HG03442 (cell line): ENCODE data around the gene ZNF74.
"Not testable (repeated sequence)": the region's sequence is repeated elsewhere in the genome, so short reads cannot be mapped to it uniquely, and the experiment has no call there.

Experiments used
- ATAC-seq: cut with Tn5 transposase; IDR thresholded peaks from one replicate; pipeline ENCODE4 v1.9.1; 2021; ENCODE audit warnings: mild to moderate bottlenecking, moderate library complexity; ENCODE audit not compliant: unreplicated experiment

Gene ZNF74

DNA sequence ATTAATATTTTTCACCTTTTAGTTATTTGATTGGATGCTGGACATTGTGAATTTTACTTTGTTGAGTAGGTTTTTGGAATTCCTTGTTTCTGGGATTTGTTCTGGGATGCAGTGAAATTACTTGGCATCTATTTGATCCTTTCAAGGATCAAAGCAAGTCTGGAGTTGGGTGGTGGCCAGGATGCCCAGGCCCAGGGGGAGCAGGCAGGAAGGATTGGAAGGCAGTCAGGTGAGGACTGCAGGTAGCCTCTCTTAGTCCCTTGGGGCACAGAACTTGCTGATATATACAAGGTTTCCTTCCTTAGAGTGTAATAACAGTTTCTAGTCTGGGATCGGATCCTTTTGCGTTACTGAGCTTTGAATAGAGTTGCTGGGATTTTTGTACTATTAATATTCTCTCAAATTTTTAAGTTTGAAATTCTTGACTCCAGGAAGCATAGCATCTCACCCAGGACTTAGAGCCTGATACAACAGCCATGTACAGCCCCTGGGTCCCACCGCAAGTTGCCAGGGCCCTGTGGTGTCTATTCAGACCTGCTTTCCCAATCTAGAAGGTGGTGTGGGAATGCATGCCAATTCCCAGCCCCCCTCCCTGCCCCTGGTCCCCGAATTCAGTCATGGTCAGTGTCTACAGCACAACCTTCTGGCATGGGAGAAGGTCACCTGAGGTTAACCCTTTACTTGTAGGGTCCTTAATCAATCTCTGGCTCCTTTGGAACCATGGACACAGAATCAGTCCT is 6.1 kb downstream of the ZNF74 start:
- no peak for ATAC-seq

DNA sequence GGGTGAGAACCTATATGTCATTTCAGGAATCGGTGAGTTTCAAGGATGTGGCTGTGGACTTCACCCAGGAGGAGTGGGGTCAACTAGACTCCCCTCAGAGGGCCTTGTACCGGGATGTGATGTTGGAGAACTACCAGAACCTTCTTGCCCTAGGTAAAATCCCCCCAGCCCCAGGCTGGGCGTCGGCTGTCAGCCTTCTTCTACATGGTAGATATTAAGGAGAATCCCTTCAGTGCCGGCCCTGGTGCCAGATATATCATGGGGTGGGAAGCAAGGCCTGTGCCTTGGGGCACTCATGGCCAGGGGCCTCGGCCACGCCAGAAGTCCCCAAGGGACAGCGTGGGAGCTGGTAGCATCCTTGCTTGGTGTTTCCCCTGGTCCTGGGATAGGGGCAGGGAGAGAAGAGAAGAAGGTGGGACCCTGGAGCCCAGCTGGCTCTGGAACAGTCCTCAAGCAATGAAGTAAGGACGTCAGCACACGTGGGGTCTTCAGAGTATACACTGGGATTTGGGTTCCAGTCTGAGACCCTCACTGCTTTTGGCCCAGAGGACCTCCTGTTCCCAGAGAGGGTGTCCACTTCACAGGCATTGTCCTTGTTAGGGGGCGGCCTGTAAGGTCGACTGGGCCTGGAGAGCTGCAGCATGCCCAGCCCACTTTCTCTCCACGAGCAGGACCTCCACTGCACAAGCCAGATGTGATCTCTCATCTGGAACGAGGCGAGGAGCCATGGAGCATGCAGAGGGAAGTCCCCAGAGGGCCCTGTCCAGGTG is 6.8 kb downstream of the ZNF74 start:
- ATAC-seq, result no peak

DNA sequence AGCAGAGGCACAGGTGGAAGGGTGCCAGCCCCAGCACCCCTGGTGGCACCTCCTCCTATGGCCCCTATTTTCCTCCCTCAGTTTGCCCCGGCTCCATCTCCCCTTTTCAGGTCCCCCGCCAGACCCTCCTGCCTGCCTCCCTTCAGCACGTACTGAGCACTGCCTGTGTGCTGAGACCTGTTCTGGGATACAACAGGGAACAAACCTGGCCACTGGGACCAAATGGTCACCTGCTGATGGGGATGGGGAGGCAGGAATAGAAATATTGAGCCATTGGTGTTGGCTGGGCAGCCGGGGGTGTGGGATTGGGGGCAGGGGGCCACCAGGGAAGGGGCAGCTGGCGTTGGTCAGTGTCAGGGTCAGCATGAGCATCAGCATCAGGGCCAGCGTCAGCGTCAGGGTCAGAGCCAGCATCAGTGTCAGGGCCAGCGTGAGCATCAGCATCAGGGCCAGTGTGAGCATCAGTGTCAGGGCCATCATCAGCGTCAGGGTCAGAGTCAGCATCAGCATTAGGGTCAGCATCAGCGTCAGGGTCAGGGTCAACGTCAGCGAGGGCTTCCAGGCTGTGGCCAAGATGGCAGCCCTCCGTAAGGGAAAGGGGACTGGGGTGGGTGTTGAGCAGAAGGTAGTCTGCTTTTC is 7.5 kb downstream of the ZNF74 start:
- no peak for ATAC-seq

DNA sequence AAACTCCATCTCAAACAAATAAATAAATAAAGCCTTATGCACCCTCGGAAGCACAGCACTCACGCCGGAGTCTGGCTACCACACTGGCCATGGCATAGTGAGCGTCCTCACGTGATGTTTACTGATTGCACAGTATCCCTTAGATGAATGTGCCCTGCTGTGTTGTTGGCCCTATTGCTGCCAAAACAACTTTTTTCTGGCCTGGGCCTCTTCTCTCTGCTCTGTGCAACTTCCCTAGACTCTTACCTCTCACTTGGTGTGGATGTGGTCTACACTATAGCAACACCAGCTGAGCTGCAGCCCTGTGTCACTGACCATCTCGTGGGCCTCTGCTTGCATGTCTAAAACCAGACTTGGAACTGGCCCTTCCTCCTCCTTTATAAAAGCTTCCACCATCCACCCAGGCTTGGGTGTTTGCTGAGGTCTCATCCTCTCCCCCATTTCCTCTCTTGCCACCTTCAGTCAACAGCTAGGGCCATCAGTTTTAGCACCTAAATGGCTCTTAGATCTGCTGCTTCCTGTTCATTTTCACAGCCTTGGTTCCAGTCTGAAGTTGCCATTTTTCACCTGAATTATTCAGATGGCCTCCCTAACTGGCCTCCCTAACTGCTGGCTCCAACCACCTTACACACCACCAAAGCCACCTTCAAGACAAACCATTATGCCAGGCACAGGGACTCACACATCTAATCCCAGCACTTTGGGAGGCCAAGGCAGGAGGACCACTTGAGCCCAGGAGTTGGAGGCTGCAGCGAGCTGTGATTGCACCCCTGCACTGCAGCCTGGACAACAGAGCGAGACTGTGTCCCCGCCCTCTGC is 9.2 kb downstream of the ZNF74 start:
- ATAC-seq, result no peak

DNA sequence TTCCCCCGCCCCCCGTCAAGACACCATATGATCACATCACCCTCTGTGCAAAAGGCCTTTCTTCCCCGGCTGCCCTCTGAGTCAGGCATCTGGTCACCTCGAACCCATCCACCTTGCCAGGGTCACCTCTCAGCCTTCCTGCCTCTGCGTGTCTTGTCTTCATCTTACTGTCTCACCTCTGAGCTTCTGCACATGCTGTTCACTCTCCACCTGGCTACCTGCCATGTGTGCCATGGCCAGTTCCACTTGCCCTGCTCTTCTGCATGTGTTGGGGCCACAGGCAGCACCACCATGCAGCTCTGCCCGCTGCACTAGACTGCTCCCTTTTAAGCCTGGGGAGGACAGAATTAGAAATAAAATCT is 9.8 kb downstream of the ZNF74 start:
- ATAC-seq, result no peak

DNA sequence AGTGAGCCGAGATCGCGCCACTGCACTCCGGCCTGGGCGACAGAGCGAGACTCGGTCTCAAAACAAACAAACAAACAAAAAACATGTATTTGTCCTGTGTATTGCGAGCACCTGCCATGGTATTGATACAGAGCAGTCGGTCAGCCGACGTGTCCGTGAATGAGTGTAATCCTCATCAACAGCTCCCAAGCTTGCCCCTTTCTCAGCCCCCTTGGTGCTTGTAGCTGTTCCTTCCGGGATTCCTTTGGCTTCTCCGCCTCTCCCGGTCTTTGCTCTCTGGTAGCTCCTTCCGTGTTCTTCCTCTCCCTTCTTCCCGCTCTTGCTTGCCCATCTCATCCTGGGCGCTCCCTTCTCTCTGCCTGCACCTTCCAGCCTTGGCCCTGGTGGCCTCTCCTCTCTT is 10.9 kb downstream of the ZNF74 start:
- no peak for ATAC-seq

DNA sequence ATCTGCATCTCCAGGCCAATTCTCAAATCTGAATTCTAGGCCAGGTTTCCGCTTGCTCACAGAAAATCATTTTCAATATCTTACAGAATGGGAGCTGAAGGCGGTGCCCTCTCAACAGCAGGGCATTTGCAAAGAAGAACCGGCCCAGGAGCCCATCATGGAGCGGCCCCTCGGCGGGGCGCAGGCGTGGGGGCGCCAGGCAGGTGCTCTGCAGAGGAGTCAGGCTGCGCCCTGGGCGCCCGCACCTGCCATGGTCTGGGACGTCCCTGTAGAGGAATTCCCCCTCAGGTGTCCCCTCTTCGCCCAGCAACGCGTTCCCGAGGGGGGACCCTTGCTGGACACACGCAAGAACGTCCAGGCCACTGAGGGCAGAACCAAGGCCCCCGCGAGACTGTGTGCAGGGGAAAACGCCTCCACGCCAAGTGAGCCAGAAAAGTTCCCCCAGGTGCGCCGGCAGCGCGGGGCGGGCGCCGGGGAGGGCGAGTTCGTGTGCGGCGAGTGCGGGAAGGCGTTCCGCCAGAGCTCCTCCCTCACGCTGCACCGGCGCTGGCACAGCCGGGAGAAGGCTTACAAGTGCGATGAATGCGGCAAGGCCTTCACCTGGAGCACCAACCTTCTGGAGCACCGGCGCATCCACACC is 11.5 kb downstream of the ZNF74 start:
- no peak for ATAC-seq

DNA sequence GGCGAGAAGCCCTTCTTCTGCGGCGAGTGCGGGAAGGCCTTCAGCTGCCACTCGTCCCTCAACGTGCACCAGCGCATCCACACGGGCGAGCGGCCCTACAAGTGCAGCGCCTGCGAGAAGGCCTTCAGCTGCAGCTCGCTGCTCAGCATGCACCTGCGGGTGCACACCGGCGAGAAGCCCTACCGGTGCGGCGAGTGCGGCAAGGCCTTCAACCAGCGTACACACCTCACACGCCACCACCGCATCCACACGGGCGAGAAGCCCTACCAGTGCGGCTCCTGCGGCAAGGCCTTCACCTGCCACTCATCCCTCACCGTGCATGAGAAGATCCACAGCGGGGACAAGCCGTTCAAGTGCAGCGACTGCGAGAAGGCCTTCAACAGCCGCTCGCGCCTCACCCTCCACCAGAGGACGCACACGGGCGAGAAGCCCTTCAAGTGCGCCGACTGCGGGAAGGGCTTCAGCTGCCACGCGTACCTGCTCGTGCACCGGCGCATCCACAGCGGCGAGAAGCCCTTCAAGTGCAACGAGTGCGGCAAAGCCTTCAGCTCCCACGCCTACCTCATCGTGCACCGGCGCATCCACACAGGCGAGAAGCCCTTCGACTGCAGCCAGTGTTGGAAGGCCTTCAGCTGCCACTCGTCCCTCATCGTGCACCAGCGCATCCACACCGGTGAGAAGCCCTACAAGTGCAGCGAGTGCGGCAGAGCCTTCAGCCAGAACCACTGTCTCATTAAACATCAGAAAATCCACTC is 12.2 kb downstream of the ZNF74 start:
- no peak for ATAC-seq

DNA sequence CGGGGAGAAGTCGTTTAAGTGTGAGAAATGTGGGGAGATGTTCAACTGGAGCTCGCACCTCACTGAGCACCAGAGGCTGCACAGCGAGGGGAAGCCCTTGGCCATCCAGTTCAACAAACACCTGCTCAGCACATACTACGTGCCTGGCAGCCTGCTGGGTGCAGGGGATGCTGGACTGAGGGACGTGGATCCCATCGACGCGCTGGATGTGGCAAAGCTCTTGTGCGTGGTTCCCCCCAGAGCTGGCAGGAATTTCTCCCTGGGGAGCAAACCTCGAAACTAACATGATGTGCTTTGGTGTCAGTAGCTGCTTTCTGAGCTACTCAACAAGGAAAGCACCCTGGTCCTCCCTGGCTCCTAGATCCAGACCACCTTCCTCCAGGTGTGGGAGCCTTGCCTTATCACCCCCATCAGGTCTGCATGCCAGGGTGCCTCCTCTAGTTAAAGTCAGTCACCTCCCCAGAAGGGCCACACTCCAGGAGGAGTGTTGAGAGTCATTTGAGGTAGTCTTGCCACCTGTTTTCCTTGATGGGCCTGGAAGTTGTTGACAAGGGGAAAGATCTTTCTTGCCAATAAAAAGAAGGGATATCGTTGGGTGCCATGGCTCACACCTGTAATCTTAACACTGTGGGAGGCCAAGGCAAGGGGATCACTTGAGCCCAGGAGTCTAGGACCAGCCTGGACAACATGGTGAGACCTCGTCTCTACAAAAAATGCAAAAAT is 12.9 kb downstream of the ZNF74 start:
- ATAC-seq, result no peak

DNA sequence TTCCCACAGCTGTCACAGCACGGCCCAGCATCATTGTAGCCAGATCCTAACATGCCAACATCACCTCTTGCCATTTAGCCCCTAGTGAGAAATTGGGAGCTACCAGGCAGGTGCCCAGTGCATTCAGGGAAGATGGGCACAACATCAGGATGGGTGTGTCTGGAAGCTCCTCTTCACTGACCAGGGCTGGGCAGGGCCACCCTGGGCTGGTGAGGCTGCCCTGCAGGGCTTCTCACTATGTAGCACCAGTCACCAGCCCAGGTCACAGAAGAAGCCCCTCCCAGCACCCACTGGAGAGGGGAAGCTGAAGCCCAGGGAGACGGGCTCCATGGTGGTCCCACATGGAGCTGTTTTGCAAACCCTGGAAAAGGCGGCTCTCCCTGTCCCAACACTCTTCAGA is 13.9 kb downstream of the ZNF74 start:
- no peak for ATAC-seq

DNA sequence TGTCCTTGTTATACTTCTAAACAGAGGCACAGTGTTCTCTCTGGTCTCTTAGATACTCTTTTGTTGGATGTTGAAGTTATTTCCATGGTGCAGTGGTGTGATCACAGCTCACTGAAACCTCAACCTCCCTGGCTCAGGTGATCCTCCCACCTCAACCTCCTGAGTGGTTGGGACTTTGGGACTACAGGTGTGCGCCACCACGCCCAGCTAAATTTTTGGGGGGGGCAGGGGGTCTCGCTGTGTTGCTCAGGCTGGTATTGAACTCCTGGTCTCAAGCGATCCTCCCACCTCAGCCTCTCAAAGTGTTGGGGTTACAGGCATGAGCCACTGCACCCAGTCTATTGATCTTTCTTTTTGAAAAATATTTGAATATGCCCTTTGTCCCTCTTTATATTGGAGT is 14.9 kb downstream of the ZNF74 start:
- ATAC-seq, result no peak

DNA sequence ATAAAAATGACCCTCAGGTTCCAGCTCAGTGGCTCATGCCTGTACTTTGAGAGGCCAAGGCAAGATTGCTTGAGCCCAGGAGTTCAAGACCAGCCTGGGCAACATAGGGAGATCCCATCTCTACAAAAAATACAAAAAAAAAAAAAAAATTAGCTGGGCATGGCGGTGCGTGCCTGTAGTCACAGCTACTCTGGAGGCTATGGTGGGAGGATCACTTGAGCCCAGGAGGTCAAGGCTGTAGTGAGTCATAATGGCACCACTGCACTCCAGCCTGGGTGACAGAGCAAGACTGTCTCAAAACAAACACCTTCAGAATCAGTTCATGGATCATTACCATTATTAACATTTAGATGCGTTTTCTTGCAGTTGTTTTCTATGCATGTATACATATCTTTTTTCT is 15.4 kb downstream of the ZNF74 start:
- not testable (repeated sequence) for ATAC-seq

DNA sequence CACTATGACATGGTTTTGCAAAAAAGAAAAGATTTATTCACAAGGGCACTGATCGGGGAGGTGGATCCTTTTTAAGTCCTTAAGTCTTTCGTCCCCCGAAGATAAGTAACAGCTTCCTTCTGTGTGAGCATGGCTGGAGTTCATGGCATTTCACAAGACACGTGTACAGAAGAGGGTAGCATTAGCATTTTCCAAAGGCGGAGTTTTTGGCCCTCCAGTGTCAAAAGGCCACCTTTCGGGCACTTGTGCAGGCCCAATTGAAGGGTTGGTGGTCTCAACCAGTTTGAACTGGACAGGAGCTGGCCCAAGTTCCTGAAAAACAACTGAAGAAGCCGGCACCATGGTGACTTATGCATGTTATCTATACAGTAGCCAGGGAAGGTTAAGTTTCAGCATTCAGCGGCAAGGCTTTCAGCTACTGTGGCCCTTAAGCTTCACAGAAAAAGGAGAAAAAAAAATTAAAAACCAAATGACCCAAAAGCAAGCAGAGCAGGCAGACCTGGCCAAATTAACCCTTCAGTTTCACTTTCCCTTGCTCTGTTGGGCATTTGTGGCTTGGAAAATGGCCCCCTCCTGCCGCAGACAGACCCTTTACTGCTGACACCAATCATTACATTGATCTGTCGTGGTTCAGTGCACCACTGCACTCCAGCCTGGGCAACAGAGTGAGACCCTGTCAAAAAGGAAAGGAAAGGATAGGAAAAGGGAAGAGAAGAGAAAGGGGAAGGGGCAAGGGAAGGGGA is 18.7 kb downstream of the ZNF74 start:
- no peak for ATAC-seq

DNA sequence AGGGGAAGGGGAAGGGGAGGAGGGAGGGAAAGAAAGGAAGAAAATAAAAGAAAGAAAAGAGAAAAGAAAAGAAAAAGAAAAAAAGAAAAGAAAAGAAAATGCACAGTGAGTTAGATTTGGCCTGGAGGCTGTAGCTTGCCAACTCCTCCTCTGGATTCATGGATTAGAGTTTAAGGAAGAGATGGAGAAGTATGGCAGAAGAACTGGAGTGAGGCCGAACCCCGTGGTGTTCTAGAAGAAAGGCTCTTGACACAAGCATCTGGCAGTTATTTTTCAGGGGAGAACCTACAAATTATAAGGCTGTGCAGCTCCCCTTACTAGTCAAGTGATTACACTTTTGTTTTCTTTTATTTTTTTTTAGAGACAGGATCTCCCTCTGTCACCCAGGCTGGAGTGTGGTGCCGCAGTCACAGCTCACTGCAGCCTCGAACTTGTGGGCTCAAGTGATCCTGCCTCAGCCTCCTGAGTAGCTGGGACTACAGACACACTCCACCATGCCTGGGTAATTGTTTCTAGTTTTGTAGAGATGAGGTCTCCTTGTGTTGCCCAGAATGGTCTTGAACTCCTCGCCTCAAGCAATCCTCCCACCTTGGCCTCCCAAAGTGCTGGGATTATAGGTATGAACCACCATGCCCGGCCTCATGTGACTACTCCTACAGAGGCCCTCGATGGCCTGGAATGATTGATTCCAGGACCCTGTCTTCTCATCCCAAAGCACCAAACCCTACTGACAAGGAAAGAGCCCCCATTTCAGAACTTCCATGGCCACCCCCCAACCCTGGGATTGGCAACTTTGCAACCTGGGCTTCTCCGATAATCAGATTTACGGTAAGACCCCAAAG is 19.5 kb downstream of the ZNF74 start:
- no peak for ATAC-seq

DNA sequence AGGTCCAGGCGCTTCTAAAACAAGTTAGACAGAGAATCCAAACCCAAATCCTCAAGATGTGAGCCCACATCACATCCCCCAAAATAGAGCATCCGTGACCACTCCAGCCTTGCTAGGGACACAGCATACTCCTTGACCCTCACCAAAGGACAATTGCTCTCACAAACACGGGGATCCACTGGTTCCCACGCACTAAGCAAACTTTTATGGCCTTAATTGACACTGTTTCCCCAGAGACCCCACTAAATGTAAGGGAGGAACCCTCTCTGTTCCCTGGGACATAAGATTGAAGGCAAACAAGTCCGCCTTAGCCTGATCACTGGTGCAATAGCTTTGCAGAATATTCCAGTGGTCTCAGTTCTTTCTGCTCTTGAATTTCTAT is 20.1 kb downstream of the ZNF74 start:
- no peak for ATAC-seq

DNA sequence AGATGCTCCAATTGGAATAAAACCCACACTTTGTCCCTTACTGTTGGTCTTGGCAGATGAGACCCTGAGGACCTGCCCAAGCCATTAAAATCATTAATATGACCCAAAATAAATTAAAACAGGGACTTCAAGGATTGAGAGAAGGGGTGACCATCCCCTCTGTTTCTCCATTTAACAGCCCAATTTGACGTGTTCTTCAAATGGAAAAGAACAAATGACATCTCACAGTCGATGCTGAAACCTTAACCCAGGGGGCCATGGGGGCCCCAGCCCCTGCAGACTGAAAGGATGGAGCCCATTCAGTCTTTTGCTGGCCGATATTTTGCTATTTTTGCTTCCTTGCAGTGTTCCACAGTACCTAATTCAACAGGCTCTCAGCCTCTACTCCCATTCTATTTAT is 20.5 kb downstream of the ZNF74 start:
- ATAC-seq, result no peak

DNA sequence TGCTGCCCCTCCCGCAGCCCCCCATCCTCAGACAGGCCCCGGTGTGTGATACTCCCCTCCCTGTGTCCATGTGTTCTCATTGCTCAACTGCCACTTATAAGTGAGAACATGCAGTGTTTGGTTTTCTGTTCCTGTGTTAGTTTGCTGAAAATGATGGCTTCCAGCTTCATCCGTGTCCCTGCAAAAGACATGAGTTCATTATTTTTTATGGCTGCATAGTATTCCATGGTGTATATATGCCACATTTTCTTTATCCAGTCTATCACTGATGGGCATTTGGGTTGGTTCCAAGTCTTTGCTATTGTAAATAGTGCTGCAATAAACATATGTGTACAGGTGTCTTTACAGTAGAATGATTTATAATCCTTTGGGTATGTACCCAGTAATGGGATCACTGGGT is 21.3 kb downstream of the ZNF74 start:
- ATAC-seq, result not testable (repeated sequence)

DNA sequence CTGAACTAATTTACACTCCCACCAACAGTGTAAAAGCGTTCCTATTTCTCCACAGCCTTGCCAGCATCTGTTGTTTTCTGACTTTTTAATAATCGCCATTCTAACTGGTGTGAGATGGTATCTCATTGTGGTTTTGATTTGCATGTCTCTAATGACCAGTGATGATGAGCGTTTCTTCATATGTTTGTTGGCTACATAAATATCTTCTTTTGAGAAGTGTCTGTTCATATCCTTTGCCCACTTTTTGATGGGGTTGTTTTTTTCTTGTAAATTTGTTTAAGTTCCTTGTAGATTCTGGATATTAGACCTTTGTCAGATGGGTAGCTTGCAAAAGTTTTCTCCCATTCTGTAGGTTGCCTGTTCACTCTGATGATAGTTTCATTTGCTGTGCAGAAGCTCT is 21.7 kb downstream of the ZNF74 start:
- not testable (repeated sequence) for ATAC-seq
